Transverse colon (tissue), 3 donors: Measurements from ENCODE around the gene OR9A2.

ENCODE experiments used
- CTCF ChIP-seq, 5 experiments: fragments of 200-600 bp in 3 of 5; fragments of 450-650 bp in 2 of 5; sonication (generic) in 3 of 5; IDR thresholded peaks; 1 replicate in 2 of 5; 2 replicates in 3 of 5; pipeline ENCODE4 v1.5.1; 2016 to 2017; ENCODE audit warnings: antibody characterized with exemption in 5 of 5, inconsistent platforms in 3 of 5, mild to moderate bottlenecking in 2 of 5, moderate library complexity in 1 of 5
- EP300 ChIP-seq: sonication (generic); formaldehyde crosslinking; IDR thresholded peaks from one replicate; pipeline ENCODE4 v1.6.1; 2017; ENCODE audit warnings: antibody characterized with exemption, low read depth
- POLR2A ChIP-seq: fragments of 450-650 bp; IDR thresholded peaks from one replicate; pipeline ENCODE4 v1.6.1; 2016; ENCODE audit warnings: antibody characterized with exemption, mild to moderate bottlenecking, moderate library complexity

GRCh38 chr7:143000648-143001047, 26.3 kb downstream of the OR9A2 start:
- TF ChIP-seq CTCF (IDR thresholded peaks at IDR 0.05): no peak
- TF ChIP-seq POLR2A: no peak
- TF ChIP-seq EP300: no peak
